Type B pancreatic cell (in vitro differentiated cells): Measurements from ENCODE around the gene PLXNA1. TPM values are rescaled to one million over a fixed set of nuclear protein-coding genes. Genes with fewer than 3 reads are reported as not detected.

Experiments used
- DNase-seq: peaks from one replicate; pipeline ENCODE4 v3.0.0; 2021; ENCODE audit warnings: mixed read lengths; ENCODE audit not compliant: unreplicated experiment; ENCODE audit errors: extremely low spot score
- H3K27ac Mint-ChIP-seq: 2 replicates; pipeline ENCODE4 v1.8.0; 2021; ENCODE audit warnings: mild to moderate bottlenecking, mixed read lengths
- H3K27me3 Mint-ChIP-seq: 2 replicates; pipeline ENCODE4 v1.8.0; 2021; ENCODE audit warnings: mixed read lengths
- H3K36me3 Mint-ChIP-seq: 2 replicates; pipeline ENCODE4 v1.8.0; 2021; ENCODE audit warnings: mixed read lengths
- H3K4me1 Mint-ChIP-seq: one replicate; pipeline ENCODE4 v1.8.0; 2021; ENCODE audit warnings: mixed read lengths; ENCODE audit not compliant: unreplicated experiment
- H3K4me3 Mint-ChIP-seq: 2 replicates; pipeline ENCODE4 v1.8.0; 2021; ENCODE audit warnings: mild to moderate bottlenecking, mixed read lengths
- H3K9me3 Mint-ChIP-seq: 2 replicates; pipeline ENCODE4 v1.8.0; 2021; ENCODE audit warnings: mixed read lengths
- CTCF ChIP-seq: fragments of 200-600 bp; sonication (generic); conservative IDR thresholded peaks from 2 replicates; pipeline ENCODE4 v1.5.0; 2021; ENCODE audit warnings: antibody characterized with exemption, mild to moderate bottlenecking
- total RNA-seq: library from RNA; stranded (reverse); gene quantifications from 2 replicates; pipeline ENCODE4 v1.2.1, GENCODE V29; 2021; ENCODE audit warnings: low replicate concordance

The PLXNA1 gene
- total RNA-seq, 1 donor from 2014 or later, result 59.2 TPM

- Mint-ChIP-seq H3K36me3 (no peaks in the 10 kb centered on the region), H3K27ac (no peak overlapping the region), H3K27me3 (peaks cover 3% of the 10 kb centered on the region), H3K4me3 (no peak overlapping the region), H3K9me3 (peaks cover 11% of the 10 kb centered on the region), H3K4me1 (peaks cover 32% of the 10 kb centered on the region)
- TF ChIP-seq CTCF, result no peak
- DNase-seq, result no peak
Measured at GRCh38 chr3:126970101-126970500, 12.8 kb upstream of the PLXNA1 start.

DNA sequence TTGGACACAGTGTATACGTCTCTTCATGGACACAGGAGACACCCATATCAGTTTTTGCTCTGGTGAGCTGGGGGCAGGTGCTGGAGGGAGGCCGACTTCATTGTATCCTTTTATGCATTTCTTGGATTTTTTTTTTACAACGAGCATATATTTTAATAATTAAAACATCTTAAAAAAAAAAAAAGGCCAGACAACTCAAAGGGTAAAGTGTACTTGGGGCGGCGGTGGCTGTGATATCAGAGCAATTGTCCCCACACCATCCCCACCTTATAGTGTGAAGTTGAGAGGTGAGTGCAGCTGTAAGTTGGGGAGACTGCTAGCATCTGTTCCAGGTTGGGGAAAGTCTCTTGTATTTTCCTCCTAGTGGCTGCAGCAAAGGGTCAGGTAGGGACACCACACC lies 12.0 kb upstream of the PLXNA1 start:
- Mint-ChIP-seq H3K4me1 (peaks cover 32% of the 10 kb centered on the region), H3K36me3 (no peaks in the 10 kb centered on the region), H3K9me3 (peaks cover 14% of the 10 kb centered on the region), H3K4me3 (no peak overlapping the region), H3K27ac (no peak overlapping the region), H3K27me3 (peaks cover 3% of the 10 kb centered on the region)
- no peak for TF ChIP-seq CTCF
- DNase-seq, result no peak

DNA sequence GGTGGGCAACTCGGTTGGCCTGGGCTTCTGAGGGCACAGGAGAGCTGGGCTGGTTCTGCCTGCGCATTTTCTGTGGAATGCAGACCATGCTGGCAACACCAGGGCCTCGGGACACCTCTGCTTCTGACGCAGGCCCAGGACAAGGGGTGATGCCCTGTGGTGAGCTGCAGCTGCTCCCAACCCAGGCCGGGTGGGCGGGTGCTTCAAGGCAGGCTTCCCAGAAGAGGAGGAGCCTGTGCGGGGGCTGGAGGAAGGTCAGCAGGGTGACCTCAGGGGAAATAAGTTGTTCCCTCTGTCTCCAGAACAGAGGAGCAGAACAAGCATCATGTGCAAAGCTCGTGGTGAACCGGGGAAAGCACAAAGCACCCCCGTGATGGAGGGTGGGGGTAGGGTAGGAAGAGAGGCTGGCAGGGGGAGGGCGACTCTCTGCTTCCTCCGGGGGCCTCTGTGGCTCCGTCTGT lies 11.0 kb upstream of the PLXNA1 start:
- Mint-ChIP-seq H3K27ac (no peak overlapping the region), H3K27me3 (peaks cover 3% of the 10 kb centered on the region), H3K4me1 (peaks cover 26% of the 10 kb centered on the region), H3K4me3 (no peak overlapping the region), H3K9me3 (peaks cover 14% of the 10 kb centered on the region), H3K36me3 (no peaks in the 10 kb centered on the region)
- no peak for DNase-seq
- TF ChIP-seq CTCF, result no peak

DNA sequence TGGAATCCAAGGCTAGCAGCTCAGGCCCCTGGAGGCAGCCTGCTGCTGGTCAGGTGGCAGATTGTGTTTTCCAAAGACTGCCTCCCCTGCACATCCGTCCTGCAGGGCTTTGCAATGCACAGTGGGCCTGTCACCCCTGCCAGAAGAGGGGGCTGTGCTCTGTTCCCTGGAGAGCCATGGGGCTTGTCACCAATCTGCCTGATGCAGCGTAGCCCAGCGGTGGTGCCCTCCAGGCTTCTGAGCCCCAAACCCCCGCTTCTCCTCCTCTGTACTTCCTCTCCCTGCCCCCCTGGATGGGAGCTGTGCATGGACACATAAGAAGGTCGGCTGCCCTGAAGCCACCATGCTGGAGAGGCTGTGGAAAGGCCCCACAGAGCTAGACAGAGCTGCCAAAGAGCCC lies 10.0 kb upstream of the PLXNA1 start:
- DNase-seq, result no peak

GRCh38 chr3:126973814-126974213 lies 9.1 kb upstream of the PLXNA1 start:
- Mint-ChIP-seq H3K4me3 (no peak overlapping the region), H3K27ac (no peak overlapping the region), H3K9me3 (peaks cover 14% of the 10 kb centered on the region), H3K27me3 (peaks cover 9% of the 10 kb centered on the region), H3K4me1 (peaks cover 20% of the 10 kb centered on the region), H3K36me3 (no peaks in the 10 kb centered on the region)
- TF ChIP-seq CTCF, result no peak
- no peak for DNase-seq

More for the DNA sequence above, 10.0 kb upstream of the PLXNA1 start:
- no peaks in the 10 kb centered on the region for H3K36me3 Mint-ChIP-seq
- peaks cover 3% of the 10 kb centered on the region for H3K27me3 Mint-ChIP-seq
- peaks cover 26% of the 10 kb centered on the region for H3K4me1 Mint-ChIP-seq
- no peak overlapping the region for H3K27ac Mint-ChIP-seq
- peaks cover 14% of the 10 kb centered on the region for H3K9me3 Mint-ChIP-seq
- H3K4me3 Mint-ChIP-seq, result no peak overlapping the region
- TF ChIP-seq CTCF, result no peak

GRCh38 chr3:126974756-126975155 lies 8.2 kb upstream of the PLXNA1 start:
- Mint-ChIP-seq H3K27ac (no peak overlapping the region), H3K27me3 (peaks cover 16% of the 10 kb centered on the region), H3K36me3 (no peaks in the 10 kb centered on the region), H3K4me1 (peaks cover 10% of the 10 kb centered on the region), H3K9me3 (peaks cover 14% of the 10 kb centered on the region), H3K4me3 (no peak overlapping the region)
- no peak for TF ChIP-seq CTCF
- DNase-seq, result no peak
